GM12878 (cell line): Measurements from ENCODE around the gene ATF6. TPM values are rescaled to one million over a fixed set of nuclear protein-coding genes. Genes with fewer than 3 reads are reported as not detected.
A peak's percentile ranks its signal among the peaks of the same experiment; 100 is the strongest.

Source experiments
- ATF2 ChIP-seq: IDR thresholded peaks from 2 replicates; pipeline ENCODE4 v1.6.1; 2012; ENCODE audit warnings: low read length, inconsistent platforms
- BCL11A ChIP-seq: IDR thresholded peaks from 2 replicates; pipeline ENCODE4 v1.6.1; 2011; ENCODE audit warnings: low read depth, low read length
- EGR1 ChIP-seq, 2 experiments: IDR thresholded peaks; 1 replicate in 1 of 2; 2 replicates in 1 of 2; pipeline ENCODE4 v1.6.1; 2011 to 2012; ENCODE audit warnings: low read depth in 2 of 2, low read length in 2 of 2, borderline replicate concordance in 1 of 2, mild to moderate bottlenecking in 1 of 2, moderate library complexity in 1 of 2
- ELK1 ChIP-seq: IDR thresholded peaks from 2 replicates; pipeline ENCODE4 v1.6.1; 2012; ENCODE audit warnings: low read depth, low read length, improper control_type of control experiment
- GATAD2B ChIP-seq: fragments of 450-650 bp; conservative IDR thresholded peaks from 2 replicates; pipeline ENCODE4 v1.6.1; 2017; ENCODE audit warnings: low read depth, mild to moderate bottlenecking, moderate library complexity
- HDAC2 ChIP-seq: fragments of 200-600 bp; sonication (generic); IDR thresholded peaks from 2 replicates; pipeline ENCODE4 v1.6.1; 2017
- LARP7 ChIP-seq: fragments of 450-650 bp; IDR thresholded peaks from 2 replicates; pipeline ENCODE4 v1.6.1; 2017; ENCODE audit warnings: mild to moderate bottlenecking
- MAX ChIP-seq: IDR thresholded peaks from 2 replicates; pipeline ENCODE4 v1.6.1; 2012; ENCODE audit warnings: low read depth, low read length, improper control_type of control experiment
- NBN ChIP-seq: fragments of 450-650 bp; IDR thresholded peaks from 2 replicates; pipeline ENCODE4 v1.6.1; 2016
- NKRF ChIP-seq: fragments of 450-650 bp; conservative IDR thresholded peaks from 2 replicates; pipeline ENCODE4 v1.6.1; 2017; ENCODE audit warnings: mild to moderate bottlenecking, moderate library complexity
- NR2F1 ChIP-seq: fragments of 450-650 bp; conservative IDR thresholded peaks from 2 replicates; pipeline ENCODE4 v1.6.1; 2017; ENCODE audit warnings: mild to moderate bottlenecking
- PML ChIP-seq: IDR thresholded peaks from 2 replicates; pipeline ENCODE4 v1.6.1; 2012; ENCODE audit warnings: low read length, inconsistent platforms
- POLR2AphosphoS2 ChIP-seq: IDR thresholded peaks from 2 replicates; pipeline ENCODE4 v1.6.1; 2011; ENCODE audit warnings: low read depth, mild to moderate bottlenecking, low read length, improper control_type of control experiment, moderate library complexity
- RB1 ChIP-seq: fragments of 450-650 bp; formaldehyde crosslinking; IDR thresholded peaks from 2 replicates; pipeline ENCODE4 v1.6.1; 2017; ENCODE audit warnings: mild to moderate bottlenecking, borderline replicate concordance
- RUNX3 ChIP-seq: IDR thresholded peaks from 2 replicates; pipeline ENCODE4 v1.6.1; 2012; ENCODE audit warnings: low read length, inconsistent platforms
- SIN3A ChIP-seq: IDR thresholded peaks from 2 replicates; pipeline ENCODE4 v1.6.1; 2012; ENCODE audit warnings: low read depth, low read length, improper control_type of control experiment
- SMC3 ChIP-seq: IDR thresholded peaks from 2 replicates; pipeline ENCODE4 v1.6.1; 2011; ENCODE audit warnings: low read length, improper control_type of control experiment, borderline replicate concordance
- TAF1 ChIP-seq: IDR thresholded peaks from 2 replicates; pipeline ENCODE4 v1.6.1; 2011; ENCODE audit warnings: mild to moderate bottlenecking, low read depth, low read length, borderline replicate concordance
- USF2 ChIP-seq: IDR thresholded peaks from 2 replicates; pipeline ENCODE4 v1.6.1; 2011; ENCODE audit warnings: low read depth, low read length, improper control_type of control experiment, borderline replicate concordance
- ZNF687 ChIP-seq: fragments of 450-650 bp; IDR thresholded peaks from 2 replicates; pipeline ENCODE4 v1.6.1; 2017; ENCODE audit warnings: mild to moderate bottlenecking, moderate library complexity
- ZSCAN29 ChIP-seq: fragments of 450-650 bp; IDR thresholded peaks from 2 replicates; pipeline ENCODE4 v1.6.1; 2017; ENCODE audit warnings: mild to moderate bottlenecking, moderate library complexity
- polyA plus RNA-seq, 11 experiments: library from polyadenylated mRNA; depleted of rRNA in 4 of 11; unstranded in 6 of 11; stranded (reverse) in 5 of 11; fragments of >200 nt; fragmentation: Nextera tagmentation in 4 of 11; fragmentation: Illumina TruSeq in 1 of 11; extraction: Ambion mirVana in 4 of 11; extraction: Trizol in 1 of 11; gene quantifications; 1 replicate in 1 of 11; 2 replicates in 10 of 11; pipeline versions ENCODE4 v1.2.1 to v1.2.3, GENCODE V29; 2011 to 2016; ENCODE audit warnings: inconsistent platforms in 2 of 11, missing spikeins in 2 of 11, low read depth in 1 of 11
- total RNA-seq, 4 experiments: library from RNA; depleted of rRNA in 3 of 4; stranded (reverse); fragments of >200 nt in 3 of 4; fragmentation: Illumina TruSeq in 1 of 4; extraction: Trizol in 1 of 4; gene quantifications; 2 replicates each; pipeline versions ENCODE4 v1.2.1 to v1.2.3, GENCODE V29; 2013 to 2021

The ATF6 gene
- total and polyA plus RNA-seq, 10 of the 15 experiments (the other 5 are each of a cell fraction or from before 2014, with no cell fraction given) = 7.8 to 24.3 (median 14.7) TPM

- TF ChIP-seq RB1 (peak; percentile 31; the same call in 1 of the 2 replicates), SMC3 (no peak), RUNX3 (peak; percentile 44), TAF1 (peak; percentile 78; the same call in 1 of the 2 replicates), POLR2AphosphoS2 (0 out of 2 replicates have a peak, but pooled peaks have one; percentile 60), NR2F1 (peak; percentile 76), LARP7 (peak; percentile 93), ZSCAN29 (0 out of 2 replicates have a peak, but pooled peaks have one; percentile 28), NKRF (peak; percentile 67), USF2 (no peak), SIN3A (no peak), ZNF687 (peak; percentile 61), EGR1 (IDR thresholded peaks at IDR 0.05; ENCODE audit: borderline replicate concordance in 1 of 2, low read depth in 2 of 2, low read length in 2 of 2) (peak in 1 of 2 experiments; percentile 50; a peak in 1 of 3 replicates), BCL11A (no peak), GATAD2B (peak; percentile 79), ATF2 (no peak), PML (peak; percentile 79; the same call in 1 of the 2 replicates), ELK1 (0 out of 2 replicates have a peak, but pooled peaks have one; percentile 27), NBN (0 out of 2 replicates have a peak, but pooled peaks have one; percentile 49), HDAC2 (no peak), MAX (peak; percentile 5; the same call in 1 of the 2 replicates)
Measured at GRCh38 chr1:161726473-161727255, 39.5 kb upstream of the ATF6 start (continued).
